Neural progenitor cell (in vitro differentiated cells): Measurements from ENCODE around the gene KCTD12.

Experiments
- EZH2 ChIP-seq: fragments of 200-600 bp; sonication (generic); IDR thresholded peaks from 2 replicates; pipeline ENCODE4 v1.6.1; 2017; ENCODE audit warnings: antibody characterized with exemption, mild to moderate bottlenecking, moderate library complexity
- TF ChIP-seq, protein P1 (sequence below): fragments of 200-600 bp; sonication (generic); IDR thresholded peaks from 2 replicates; pipeline ENCODE4 v1.5.1; 2017; ENCODE audit warnings: antibody characterized with exemption, mild to moderate bottlenecking

- TF ChIP-seq EZH2 = no peak
- TF ChIP-seq, protein P1, sequence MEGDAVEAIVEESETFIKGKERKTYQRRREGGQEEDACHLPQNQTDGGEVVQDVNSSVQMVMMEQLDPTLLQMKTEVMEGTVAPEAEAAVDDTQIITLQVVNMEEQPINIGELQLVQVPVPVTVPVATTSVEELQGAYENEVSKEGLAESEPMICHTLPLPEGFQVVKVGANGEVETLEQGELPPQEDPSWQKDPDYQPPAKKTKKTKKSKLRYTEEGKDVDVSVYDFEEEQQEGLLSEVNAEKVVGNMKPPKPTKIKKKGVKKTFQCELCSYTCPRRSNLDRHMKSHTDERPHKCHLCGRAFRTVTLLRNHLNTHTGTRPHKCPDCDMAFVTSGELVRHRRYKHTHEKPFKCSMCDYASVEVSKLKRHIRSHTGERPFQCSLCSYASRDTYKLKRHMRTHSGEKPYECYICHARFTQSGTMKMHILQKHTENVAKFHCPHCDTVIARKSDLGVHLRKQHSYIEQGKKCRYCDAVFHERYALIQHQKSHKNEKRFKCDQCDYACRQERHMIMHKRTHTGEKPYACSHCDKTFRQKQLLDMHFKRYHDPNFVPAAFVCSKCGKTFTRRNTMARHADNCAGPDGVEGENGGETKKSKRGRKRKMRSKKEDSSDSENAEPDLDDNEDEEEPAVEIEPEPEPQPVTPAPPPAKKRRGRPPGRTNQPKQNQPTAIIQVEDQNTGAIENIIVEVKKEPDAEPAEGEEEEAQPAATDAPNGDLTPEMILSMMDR = no peak
Measured at GRCh38 chr13:76892488-76892887, 6.3 kb upstream of the KCTD12 start.
